CD4-positive, alpha-beta T cell (primary cell): ENCODE data around the gene EBF4. TPM values are rescaled to one million over a fixed set of nuclear protein-coding genes. Genes with fewer than 3 reads are reported as not detected.

Experiments used
- ATAC-seq: fragments of 200-7000 bp; cut with Tn5 transposase; one replicate; pipeline ENCODE4 v1.10.0; 2022; ENCODE audit warnings: mild to moderate bottlenecking; ENCODE audit not compliant: poor library complexity
- CTCF ChIA-PET: fragments of 350-600 bp; sonication (Branson Sonifier 250); formaldehyde crosslinking; loops from one replicate; lab custom pipeline; 2021; ENCODE audit warnings: antibody characterized with exemption, inconsistent platforms; lab: Charles Lee
- POLR2A ChIA-PET: fragments of 350-600 bp; sonication (Branson Sonifier 250); formaldehyde crosslinking; loops from one replicate; lab custom pipeline; 2021; ENCODE audit warnings: antibody characterized with exemption, inconsistent platforms; lab: Charles Lee
- DNase-seq, 14 experiments: peaks; one replicate each; pipeline ENCODE4 v3.0.0-alpha.2; 2013 to 2020; ENCODE audit warnings: mixed read lengths in 2 of 14
- H3K27ac ChIP-seq, 2 donors: one replicate each; pipeline versions ENCODE4 v1.5.1 to v1.7.0; 2013; ENCODE audit warnings: low read length in 2 of 2, low read depth in 1 of 2, mild to moderate bottlenecking in 1 of 2
- H3K27me3 ChIP-seq, 2 experiments: 1 replicate in 1 of 2; 2 replicates in 1 of 2; pipeline versions ENCODE4 v1.6.1 to v1.7.0; 2013; ENCODE audit warnings: low read length in 2 of 2, control low read depth in 1 of 2, mild to moderate bottlenecking in 1 of 2, moderate library complexity in 1 of 2; ENCODE audit not compliant: insufficient read depth in 2 of 2, control insufficient read depth in 1 of 2
- H3K36me3 ChIP-seq: one replicate; pipeline ENCODE4 v1.6.1; 2013; ENCODE audit warnings: low read length, control low read depth; ENCODE audit not compliant: insufficient read depth
- H3K4me1 ChIP-seq: one replicate; pipeline ENCODE4 v1.6.1; 2013; ENCODE audit warnings: low read length, control low read depth; ENCODE audit not compliant: insufficient read depth
- H3K4me3 ChIP-seq: one replicate; pipeline ENCODE4 v1.5.1; 2013; ENCODE audit warnings: mild to moderate bottlenecking, low read length, moderate library complexity
- H3K9me3 ChIP-seq, 2 experiments: 1 replicate in 1 of 2; 2 replicates in 1 of 2; pipeline versions ENCODE4 v1.6.1 to v1.7.0; 2013; ENCODE audit warnings: low read length in 2 of 2, mild to moderate bottlenecking in 2 of 2, control low read depth in 1 of 2, moderate library complexity in 1 of 2; ENCODE audit not compliant: control insufficient read depth in 1 of 2, insufficient read depth in 1 of 2
- H3K27ac Mint-ChIP-seq: one replicate; pipeline ENCODE4 v1.8.0; 2020; ENCODE audit warnings: mixed read lengths
- H3K27me3 Mint-ChIP-seq: one replicate; pipeline ENCODE4 v1.8.0; 2021; ENCODE audit warnings: mixed read lengths
- H3K36me3 Mint-ChIP-seq: one replicate; pipeline ENCODE4 v1.8.0; 2021; ENCODE audit warnings: low read depth, mixed read lengths
- H3K4me1 Mint-ChIP-seq: one replicate; pipeline ENCODE4 v1.8.0; 2021; ENCODE audit warnings: low read depth, mixed read lengths
- H3K4me3 Mint-ChIP-seq: one replicate; pipeline ENCODE4 v1.8.0; 2020; ENCODE audit warnings: mild to moderate bottlenecking, mixed read lengths
- H3K9me3 Mint-ChIP-seq: one replicate; pipeline ENCODE4 v1.8.0; 2020; ENCODE audit warnings: mixed read lengths
- CTCF ChIP-seq: fragments of 200-600 bp; IDR thresholded peaks from one replicate; pipeline ENCODE4 v1.8.0; 2022; ENCODE audit warnings: antibody characterized with exemption, mild to moderate bottlenecking
- intact Hi-C, 2 experiments: fragments of 100-400 bp; cut with DNase I in 1 of 2; cut with micrococcal nuclease in 1 of 2; formaldehyde crosslinking; loops; one replicate each; pipeline versions ENCODE4 v1.15.1 to v1.9.0; 2023 to 2025; cut with DNase I, micrococcal nuclease
- total RNA-seq, 174 experiments: library from RNA in 2 of 174; stranded (reverse) in 2 of 174; gene quantifications; one replicate each; pipeline ENCODE4 v1.2.3 and lab custom pipeline; 2021 to 2026

Gene EBF4
- total RNA-seq, 2 experiments from 2014 or later: 4.2 to 5.1 TPM

GRCh38 chr20:2692886-2693285 lies 306 bp downstream of the EBF4 start:
- Histone ChIP-seq H3K27ac (no peak overlapping the region), H3K36me3 (no peaks in the 10 kb centered on the region), H3K27me3 (peaks cover 26 to 36% of the 10 kb centered on the region in 2 experiments), H3K4me3 (no peak overlapping the region), H3K9me3 (peaks cover 0 to 11% of the 10 kb centered on the region in 2 experiments), H3K4me1 (peaks cover 26% of the 10 kb centered on the region)
- DNase-seq (peak in 5 of 14 experiments; percentile 12 to 71 (median 35)), ATAC-seq (peak; percentile 22)
- ChIA-PET CTCF (interaction anchor here (1.8 kb wide), 1 partner anchor 37 kb away, joined by 6 read pairs; no protein-coding TSS in a partner anchor), POLR2A (interaction anchor here (1.3 to 3.6 kb wide), 6 partner anchors 29 to 180 kb away, joined by 4 to 29 read pairs (median 6); partner anchors contain the start of gene IDH3B)
- Mint-ChIP-seq H3K27me3 (peaks cover 57% of the 10 kb centered on the region), H3K9me3 (no peaks in the 10 kb centered on the region), H3K27ac (no peak overlapping the region), H3K36me3 (peaks cover 4% of the 10 kb centered on the region), H3K4me3 (no peak overlapping the region), H3K4me1 (peaks cover 26% of the 10 kb centered on the region)
- intact Hi-C loops: no loop called here
- TF ChIP-seq CTCF: no peak

GRCh38 chr20:2693286-2694007 lies 867 bp downstream of the EBF4 start:
- TF ChIP-seq CTCF: no peak
- peaks cover 0 to 11% of the 10 kb centered on the region in 2 experiments for H3K9me3 ChIP-seq
- intact Hi-C loops: no loop called here
- Mint-ChIP-seq H3K4me3 (no peak overlapping the region), H3K27me3 (peaks cover 56% of the 10 kb centered on the region), H3K27ac (no peak overlapping the region), H3K36me3 (peaks cover 4% of the 10 kb centered on the region), H3K9me3 (no peaks in the 10 kb centered on the region), H3K4me1 (peaks cover 21% of the 10 kb centered on the region)
- peaks cover 20% of the 10 kb centered on the region for H3K4me1 ChIP-seq
- H3K4me3 ChIP-seq: no peak overlapping the region
- H3K27ac ChIP-seq: no peak overlapping the region
- no peaks in the 10 kb centered on the region for H3K36me3 ChIP-seq
- POLR2A ChIA-PET: interaction anchor here (0.5 to 3.6 kb wide), 7 partner anchors 29 to 179 kb away, joined by 3 to 29 read pairs (median 6); partner anchors contain the start of gene IDH3B
- CTCF ChIA-PET: interaction anchor here (1.8 to 2.1 kb wide), 2 partner anchors 36 to 59 kb away, joined by 6 read pairs; no protein-coding TSS in a partner anchor
- DNase-seq: peak in 13 of 14 experiments; percentile 16 to 83 (median 34)
- ATAC-seq: peak; percentile 72
- peaks cover 26 to 36% of the 10 kb centered on the region in 2 experiments for H3K27me3 ChIP-seq

GRCh38 chr20:2694008-2694471 lies 1.5 kb downstream of the EBF4 start:
- intact Hi-C loops: no loop called here
- ChIA-PET CTCF (interaction anchor here (1.8 to 2.1 kb wide), 2 partner anchors 36 to 59 kb away, joined by 6 read pairs; no protein-coding TSS in a partner anchor), POLR2A (interaction anchor here (0.5 to 3.6 kb wide), 6 partner anchors 30 to 179 kb away, joined by 3 to 29 read pairs (median 6); partner anchors contain the start of gene IDH3B)
- H3K27ac Mint-ChIP-seq: no peak overlapping the region
- DNase-seq (no peak), ATAC-seq (no peak)
- no peak overlapping the region for H3K4me3 ChIP-seq
- TF ChIP-seq CTCF: no peak
- H3K9me3 ChIP-seq: peaks cover 0 to 11% of the 10 kb centered on the region in 2 experiments
- H3K36me3 ChIP-seq: no peaks in the 10 kb centered on the region
- H3K27me3 ChIP-seq: peaks cover 26 to 36% of the 10 kb centered on the region in 2 experiments
- peaks cover 4% of the 10 kb centered on the region for H3K36me3 Mint-ChIP-seq
- H3K9me3 Mint-ChIP-seq: no peaks in the 10 kb centered on the region
- H3K4me1 Mint-ChIP-seq: peaks cover 19% of the 10 kb centered on the region
- peaks cover 17% of the 10 kb centered on the region for H3K4me1 ChIP-seq
- H3K27me3 Mint-ChIP-seq: peaks cover 61% of the 10 kb centered on the region
- H3K27ac ChIP-seq: no peak overlapping the region
- H3K4me3 Mint-ChIP-seq: peak overlapping the region; percentile 42
